KMS-11 (cell line): Measurements from ENCODE around the gene SORCS2.

ENCODE experiments used
- H2AFZ ChIP-seq: fragments of 200-600 bp; sonication (generic); 2 replicates; pipeline ENCODE4 v1.6.1; 2016; ENCODE audit warnings: antibody characterized with exemption, mixed run types, low read depth
- H3K27ac ChIP-seq: fragments of 200-600 bp; sonication (generic); 2 replicates; pipeline ENCODE4 v1.6.1; 2016; ENCODE audit warnings: mild to moderate bottlenecking, mixed run types
- H3K27me3 ChIP-seq: fragments of 200-600 bp; sonication (generic); 2 replicates; pipeline ENCODE4 v1.6.1; 2017; ENCODE audit warnings: mild to moderate bottlenecking, low read depth, mixed run types, moderate library complexity; ENCODE audit not compliant: insufficient read depth
- H3K36me3 ChIP-seq: fragments of 200-600 bp; sonication (generic); 2 replicates; pipeline ENCODE4 v1.6.1; 2017; ENCODE audit warnings: mild to moderate bottlenecking, mixed run types; ENCODE audit not compliant: insufficient read depth
- H3K4me1 ChIP-seq: fragments of 200-600 bp; sonication (generic); 2 replicates; pipeline ENCODE4 v1.6.1; 2016; ENCODE audit warnings: mild to moderate bottlenecking, low read depth, mixed run types; ENCODE audit not compliant: poor library complexity, severe bottlenecking
- H3K4me2 ChIP-seq: fragments of 200-600 bp; sonication (generic); 2 replicates; pipeline ENCODE4 v1.7.0; 2016; ENCODE audit warnings: mild to moderate bottlenecking, mixed run types
- H3K4me3 ChIP-seq: fragments of 200-600 bp; sonication (generic); IDR thresholded peaks from 2 replicates; pipeline ENCODE4 v1.6.1; 2017; ENCODE audit warnings: low read depth, low read length, mixed read lengths; ENCODE audit not compliant: insufficient read depth
- H3K79me2 ChIP-seq: fragments of 200-600 bp; sonication (generic); 2 replicates; pipeline ENCODE4 v1.6.1; 2016; ENCODE audit warnings: low read depth, mixed run types; ENCODE audit not compliant: insufficient read depth
- H3K9ac ChIP-seq: fragments of 200-600 bp; sonication (generic); 2 replicates; pipeline ENCODE4 v1.6.1; 2016; ENCODE audit warnings: mild to moderate bottlenecking, mixed run types
- H4K20me1 ChIP-seq: fragments of 200-600 bp; sonication (generic); 2 replicates; pipeline ENCODE4 v1.6.1; 2016; ENCODE audit warnings: mild to moderate bottlenecking, mixed run types; ENCODE audit not compliant: insufficient read depth
- CTCF ChIP-seq: fragments of 200-600 bp; sonication (generic); conservative IDR thresholded peaks from 2 replicates; pipeline ENCODE4 v1.6.1; 2017; ENCODE audit warnings: low read depth, mild to moderate bottlenecking, antibody characterized with exemption, low read length, moderate library complexity, mixed read lengths

Gene SORCS2

GRCh38 chr4:7173841-7174449 lies 18.4 kb upstream of the SORCS2 start:
- H3K9ac ChIP-seq = no peak overlapping the region
- H4K20me1 ChIP-seq = no peaks in the 10 kb centered on the region

GRCh38 chr4:7179158-7179557 lies 13.2 kb upstream of the SORCS2 start:
- TF ChIP-seq CTCF = no peak
- Histone ChIP-seq H3K9ac (no peak overlapping the region), H3K27ac (no peak overlapping the region), H4K20me1 (no peaks in the 10 kb centered on the region), H2AFZ (no peak overlapping the region), H3K36me3 (no peaks in the 10 kb centered on the region), H3K4me3 (no peak overlapping the region), H3K79me2 (no peaks in the 10 kb centered on the region), H3K4me1 (no peaks in the 10 kb centered on the region), H3K4me2 (no peak overlapping the region), H3K27me3 (no peaks in the 10 kb centered on the region; the same call in 1 of the 2 replicates)

More at GRCh38 chr4:7173841-7174449, 18.4 kb upstream of the SORCS2 start:
- TF ChIP-seq CTCF = no peak
- Histone ChIP-seq H3K4me3 (no peak overlapping the region), H3K79me2 (no peaks in the 10 kb centered on the region), H3K4me1 (no peaks in the 10 kb centered on the region), H3K4me2 (no peak overlapping the region), H3K27me3 (no peaks in the 10 kb centered on the region; the same call in 1 of the 2 replicates), H2AFZ (no peak overlapping the region), H3K27ac (no peak overlapping the region), H3K36me3 (no peaks in the 10 kb centered on the region)

- Histone ChIP-seq H3K4me2 (no peak overlapping the region), H3K4me3 (no peak overlapping the region), H3K9ac (no peak overlapping the region), H4K20me1 (no peaks in the 10 kb centered on the region), H2AFZ (no peak overlapping the region), H3K36me3 (no peaks in the 10 kb centered on the region), H3K27me3 (no peaks in the 10 kb centered on the region; the same call in 1 of the 2 replicates), H3K27ac (no peak overlapping the region), H3K79me2 (no peaks in the 10 kb centered on the region), H3K4me1 (no peaks in the 10 kb centered on the region)
- no peak for TF ChIP-seq CTCF
These were observed 11.4 kb upstream of the SORCS2 start for GRCh38 chr4:7180938-7181337.

GRCh38 chr4:7182616-7183015 lies 9.7 kb upstream of the SORCS2 start:
- Histone ChIP-seq H3K9ac (no peak overlapping the region), H3K4me1 (no peaks in the 10 kb centered on the region)

More at GRCh38 chr4:7182616-7183015, 9.7 kb upstream of the SORCS2 start:
- Histone ChIP-seq H3K4me2 (no peak overlapping the region), H3K79me2 (no peaks in the 10 kb centered on the region), H3K27me3 (peaks cover 1% of the 10 kb centered on the region; the same call in 1 of the 2 replicates), H4K20me1 (no peaks in the 10 kb centered on the region), H3K27ac (no peak overlapping the region), H2AFZ (no peak overlapping the region), H3K4me3 (no peak overlapping the region), H3K36me3 (no peaks in the 10 kb centered on the region)
- no peak for TF ChIP-seq CTCF
